HepG2 (cell line): ENCODE measurements around the gene EPO. TPM values are rescaled to one million over a fixed set of nuclear protein-coding genes. Genes with fewer than 3 reads are reported as not detected.

Source experiments
- ATAC-seq: fragments of 200-7000 bp; cut with Tn5 transposase; 3 replicates; pipeline ENCODE4 v1.9.1; 2020; ENCODE audit warnings: mild to moderate bottlenecking, moderate library complexity
- BruUV-seq: library from RNA; stranded (reverse); fragments of 400-500 nt; replicated peaks from 2 replicates; lab custom pipeline; 2021; lab: Mats Ljungman, UMichigan
- CTCF ChIA-PET: fragments of 300-600 bp; formaldehyde crosslinking; extraction: SDS; loops from one replicate; lab custom pipeline; 2021; ENCODE audit warnings: low total read pairs, inconsistent platforms, low intra/inter-chr PET ratio; lab: Yijun Ruan, JAX
- POLR2A ChIA-PET: fragments of 350-600 bp; sonication (Branson Sonifier 250); formaldehyde crosslinking; loops from one replicate; lab custom pipeline; 2020; ENCODE audit warnings: antibody characterized with exemption, inconsistent platforms; lab: Yijun Ruan, JAX
- DNase-seq: peaks from one replicate; pipeline ENCODE4 v3.0.0-alpha.2; 2015; ENCODE audit warnings: low spot score
- FAIRE-seq: peaks from 3 replicates; lab custom pipeline; 2011; peaks lifted over from hg19 to GRCh38; lab: Jason Lieb, UNC
- H2AFZ ChIP-seq: one replicate; pipeline ENCODE4 v1.6.1; 2011; ENCODE audit warnings: low read length, inconsistent platforms
- H3K27ac ChIP-seq: fragments of 300-600 bp; 3 replicates; pipeline ENCODE4 v1.8.0; 2011; ENCODE audit warnings: mixed run types, mild to moderate bottlenecking, mixed read lengths, low read length, inconsistent platforms; ENCODE audit not compliant: insufficient read depth; ENCODE audit errors: extremely low read length
- H3K27me3 ChIP-seq, 2 experiments: fragments of 200-600 bp in 1 of 2; 2 replicates in 1 of 2; 3 replicates in 1 of 2; pipeline versions ENCODE4 v1.6.0 to v1.8.0; 2011; ENCODE audit warnings: low read length in 2 of 2, mild to moderate bottlenecking in 2 of 2, moderate library complexity in 2 of 2, inconsistent platforms in 1 of 2; ENCODE audit not compliant: insufficient read depth in 2 of 2, control insufficient read depth in 1 of 2
- H3K36me3 ChIP-seq, 2 experiments: fragments of 200-600 bp in 1 of 2; replicated peaks in 1 of 2; 2 replicates in 1 of 2; 3 replicates in 1 of 2; pipeline versions ENCODE4 v1.5.1 to v1.8.0; 2011; ENCODE audit warnings: low read length in 2 of 2, inconsistent platforms in 1 of 2; ENCODE audit not compliant: insufficient read depth in 2 of 2, control insufficient read depth in 1 of 2
- H3K4me1 ChIP-seq: 2 replicates; pipeline ENCODE4 v1.5.1; 2012; ENCODE audit warnings: low read length, inconsistent platforms; ENCODE audit not compliant: insufficient read depth
- H3K4me2 ChIP-seq: 2 replicates; pipeline ENCODE4 v1.6.0; 2011; ENCODE audit warnings: low read depth, low read length, inconsistent platforms
- H3K4me3 ChIP-seq, 3 experiments: fragments of 200-600 bp in 1 of 3; sonication (generic), shearing (Covaris generic) in 1 of 3; replicated peaks in 1 of 3; 2 replicates each; pipeline ENCODE4 v1.5.1; 2011 to 2016; ENCODE audit warnings: low read length in 3 of 3, inconsistent platforms in 2 of 3, low read depth in 2 of 3, mild to moderate bottlenecking in 2 of 3, control low read depth in 1 of 3, mixed read lengths in 1 of 3; ENCODE audit not compliant: insufficient read depth in 1 of 3
- H3K79me2 ChIP-seq: one replicate; pipeline ENCODE4 v1.6.1; 2011; ENCODE audit warnings: low read length, inconsistent platforms; ENCODE audit not compliant: insufficient read depth
- H3K9ac ChIP-seq: 2 replicates; pipeline ENCODE4 v1.6.0; 2011; ENCODE audit warnings: mild to moderate bottlenecking, low read depth, low read length, inconsistent platforms; ENCODE audit not compliant: insufficient read depth
- H3K9me3 ChIP-seq: 2 replicates; pipeline ENCODE4 v1.5.1; 2012; ENCODE audit warnings: mild to moderate bottlenecking, low read length
- H4K20me1 ChIP-seq: 2 replicates; pipeline ENCODE4 v1.6.0; 2011; ENCODE audit warnings: inconsistent platforms, mild to moderate bottlenecking, low read length, moderate library complexity; ENCODE audit not compliant: insufficient read depth
- AGO2 ChIP-seq: fragments of 200-400 bp; formaldehyde crosslinking; optimal IDR thresholded peaks from 2 replicates; pipeline ENCODE3; 2017; ENCODE audit warnings: mild to moderate bottlenecking, low read depth, low read length, moderate library complexity
- BHLHE40 ChIP-seq: IDR thresholded peaks from 2 replicates; pipeline ENCODE4 v1.6.1; 2011; ENCODE audit warnings: low read length, improper control_type of control experiment
- KDM5A ChIP-seq: fragments of 200-600 bp; sonication (generic); IDR thresholded peaks from 2 replicates; pipeline ENCODE4 v1.7.0; 2018; ENCODE audit warnings: antibody characterized with exemption, mild to moderate bottlenecking, low read length, borderline replicate concordance
- NFIB ChIP-seq: sonication (generic); formaldehyde crosslinking; IDR thresholded peaks from 2 replicates; pipeline ENCODE4 v1.9.0; 2021; ENCODE audit warnings: missing genetic modification reagents, mild to moderate bottlenecking, borderline replicate concordance
- RBFOX2 ChIP-seq: fragments of 200-400 bp; formaldehyde crosslinking; IDR thresholded peaks from 2 replicates; pipeline ENCODE4 v1.6.1; 2017; ENCODE audit warnings: low read depth, mild to moderate bottlenecking, low read length
- RBM39 ChIP-seq: fragments of 200-400 bp; formaldehyde crosslinking; IDR thresholded peaks from one replicate; pipeline ENCODE4 v1.6.1; 2018; ENCODE audit warnings: antibody characterized with exemption, mild to moderate bottlenecking, low read depth, low read length; ENCODE audit not compliant: poor library complexity, severe bottlenecking
- SIX4 ChIP-seq: sonication (generic); formaldehyde crosslinking; IDR thresholded peaks from 2 replicates; pipeline ENCODE4 v1.4.0; 2020; ENCODE audit warnings: missing genetic modification reagents
- TCF7 ChIP-seq: sonication (generic); IDR thresholded peaks from 2 replicates; pipeline ENCODE4 v1.6.1; 2016; ENCODE audit warnings: antibody characterized with exemption, low read depth
- ZNF674 ChIP-seq: sonication (generic); formaldehyde crosslinking; IDR thresholded peaks from 2 replicates; pipeline ENCODE4 v1.5.0; 2020; ENCODE audit warnings: low read depth, mild to moderate bottlenecking, missing genetic modification reagents
- ZNF788 ChIP-seq: sonication (generic); formaldehyde crosslinking; IDR thresholded peaks from 2 replicates; pipeline ENCODE4 v1.5.0; 2020; ENCODE audit warnings: mild to moderate bottlenecking, missing genetic modification reagents, borderline replicate concordance
- WGBS: methylation state at CpG from one replicate; pipeline ENCODE4 v1.1.6; 2017; ENCODE audit warnings: low lambda C conversion rate; 5-methylcytosine and 5-hydroxymethylcytosine counted together
- in situ Hi-C: cut with HindIII; loops from 2 replicates; pipeline ENCODE4 v1.10.0; 2017; ENCODE audit warnings: low pct_unique_long_range_greater_than_20kb; ENCODE audit not compliant: extremely low pct_ligation_motif_present
- intact Hi-C: fragments of 100-400 bp; cut with micrococcal nuclease; formaldehyde crosslinking; loops from one replicate; pipeline ENCODE4 v1.10.0; 2022; ENCODE audit not compliant: unreplicated experiment
- polyA plus RNA-seq, 8 experiments: library from polyadenylated mRNA; depleted of rRNA in 3 of 8; stranded (reverse) in 7 of 8; unstranded in 1 of 8; fragments of >200 nt; fragmentation: Illumina TruSeq in 4 of 8; extraction: Trizol in 4 of 8; gene quantifications; 2 replicates each; pipeline versions ENCODE4 v1.2.1 to v1.2.3, GENCODE V29; 2011 to 2016; ENCODE audit warnings: low read depth in 4 of 8, missing spikeins in 1 of 8, mixed read lengths in 1 of 8; ENCODE audit not compliant: insufficient read depth in 1 of 8
- total RNA-seq, 5 experiments: library from RNA; depleted of rRNA; stranded (reverse); fragments of >200 nt; fragmentation: Illumina TruSeq; extraction: Trizol; gene quantifications; 2 replicates each; pipeline ENCODE4 v1.2.3, GENCODE V29; 2016; ENCODE audit warnings: low read depth in 1 of 5

EPO gene
- total and polyA plus RNA-seq, 2 of the 13 experiments (the other 11 are each of a cell fraction or from before 2014, with no cell fraction given) = 10.3 to 25.7 TPM

DNA sequence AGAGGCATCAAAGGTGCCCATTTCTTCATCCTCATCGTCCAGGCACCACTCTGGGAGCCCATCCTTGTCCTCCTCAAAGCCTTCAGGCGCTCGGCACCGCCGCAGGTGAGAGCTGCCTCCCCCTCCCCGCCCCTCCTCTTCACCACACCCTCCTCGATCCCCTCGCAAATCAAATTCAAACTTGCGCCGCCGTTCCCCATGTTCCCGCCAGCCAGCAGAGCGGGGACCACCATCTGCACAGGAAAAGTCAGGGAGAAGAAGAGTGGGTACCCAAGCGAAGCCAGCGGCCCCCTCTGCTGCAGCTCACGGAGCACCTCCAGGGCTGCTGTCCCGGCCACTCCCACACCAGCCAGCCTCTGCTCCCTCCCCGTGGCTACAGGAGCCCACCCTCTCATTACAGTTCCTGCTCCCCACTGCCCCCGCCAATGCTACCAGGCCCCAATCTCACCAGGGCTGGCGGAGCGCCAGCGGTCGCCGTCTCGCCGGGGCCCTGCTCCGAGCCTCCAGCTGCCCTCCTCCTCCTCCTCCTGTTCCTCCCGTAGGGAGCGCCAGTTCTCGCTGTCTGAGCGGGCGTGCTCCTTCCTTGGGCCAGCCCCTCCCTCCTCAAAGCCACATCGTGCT, 34.0 kb upstream of the EPO start:
- TF ChIP-seq RBFOX2 = peak; percentile 53
- no peak for TF ChIP-seq TCF7
- TF ChIP-seq SIX4 (CRISPR knock-in tag) = no peak
- TF ChIP-seq KDM5A = no peak
- intact Hi-C loops (no loop called here), in situ Hi-C loops (no loop called here)
- WGBS = 96% methylated on average over 31 of the region's 33 CpGs
- no peaks in the 10 kb centered on the region for H3K27me3 ChIP-seq
- H2AFZ ChIP-seq = no peak overlapping the region
- no peak for ATAC-seq
- no peak overlapping the region for H3K4me3 ChIP-seq
- peaks cover 49 to 76% of the 10 kb centered on the region in 2 experiments for H3K36me3 ChIP-seq
- no TSS peak for BruUV-seq
- no peak for DNase-seq
- no peak overlapping the region for H3K9ac ChIP-seq
- H3K4me2 ChIP-seq = no peak overlapping the region
- H3K4me1 ChIP-seq = peaks cover 7% of the 10 kb centered on the region
- no peak overlapping the region for H3K27ac ChIP-seq
- FAIRE-seq = no peak
- peaks cover 26% of the 10 kb centered on the region for H3K79me2 ChIP-seq
- H3K9me3 ChIP-seq = no peaks in the 10 kb centered on the region
- ChIA-PET CTCF (no interaction called here), POLR2A (no interaction called here)
- H4K20me1 ChIP-seq = peaks cover 27% of the 10 kb centered on the region; the same call in 1 of the 2 replicates

DNA sequence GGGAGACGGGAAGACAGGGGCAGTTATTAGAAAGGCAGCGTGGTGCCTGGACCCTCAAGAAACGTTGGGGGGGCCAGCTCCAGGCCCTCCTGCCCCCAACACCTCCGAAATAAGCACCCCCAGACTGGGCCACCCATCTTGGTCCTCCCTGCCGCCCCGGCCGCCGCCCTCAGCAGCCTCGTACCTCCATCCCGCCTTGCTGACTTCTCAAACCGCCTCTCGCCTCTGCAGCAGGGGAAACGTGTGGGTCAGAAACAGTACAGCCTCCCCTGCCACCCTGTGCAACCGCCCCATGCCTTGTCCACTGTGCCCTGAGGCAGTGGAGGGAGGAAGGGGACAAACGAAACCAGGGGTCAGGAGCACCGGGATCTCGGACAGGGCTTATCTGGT, 33.5 kb upstream of the EPO start:
- Histone ChIP-seq H3K4me1 (peaks cover 12% of the 10 kb centered on the region), H3K27me3 (no peaks in the 10 kb centered on the region), H2AFZ (no peak overlapping the region), H3K79me2 (peaks cover 31% of the 10 kb centered on the region), H4K20me1 (peaks cover 32% of the 10 kb centered on the region), H3K27ac (no peak overlapping the region), H3K9me3 (no peaks in the 10 kb centered on the region), H3K36me3 (peaks cover 48 to 72% of the 10 kb centered on the region in 2 experiments), H3K4me3 (no peak overlapping the region), H3K4me2 (no peak overlapping the region), H3K9ac (no peak overlapping the region)
- in situ Hi-C loops = no loop called here
- BruUV-seq = no TSS peak
- no peak for ATAC-seq
- TF ChIP-seq AGO2 (peak; percentile 59), ZNF674 (CRISPR knock-in tag) (no peak), RBM39 (peak; percentile 30), NFIB (CRISPR knock-in tag) (no peak), BHLHE40 (no peak), ZNF788 (CRISPR knock-in tag) (no peak)
- intact Hi-C loops = no loop called here
- CTCF ChIA-PET = no interaction called here
- 97% methylated on average over 11 of the region's 17 CpGs for WGBS
- POLR2A ChIA-PET = no interaction called here
- no peak for FAIRE-seq
- no peak for DNase-seq
